Measurements from ENCODE around the gene GIMAP2. TPM values are rescaled to one million over a fixed set of nuclear protein-coding genes. Genes with fewer than 3 reads are reported as not detected.
A peak's percentile ranks its signal among the peaks of the same experiment; 100 is the strongest.

Gene GIMAP2
- total RNA-seq, 1 donor from 2014 or later = 1.1 TPM

- no peak for ATAC-seq
These were observed 48.7 kb downstream of the GIMAP2 start for GRCh38 chr7:150734254-150734653.

- no peak for ATAC-seq
These were observed 50.3 kb downstream of the GIMAP2 start for GRCh38 chr7:150735596-150736358.

GRCh38 chr7:150736864-150737263, 51.4 kb downstream of the GIMAP2 start:
- no peak for ATAC-seq

GRCh38 chr7:150737265-150738055, 52.0 kb downstream of the GIMAP2 start, which contains the start of gene GIMAP5:
GIMAP5 (plus strand) TSS chr7:150737418; CDS start chr7:150740885, 3,467 bp downstream.
- ATAC-seq = peak; percentile 10

- ATAC-seq = no peak
These were observed 52.6 kb downstream of the GIMAP2 start for GRCh38 chr7:150738092-150738491.

GRCh38 chr7:150738591-150739001, 53.1 kb downstream of the GIMAP2 start:
- peak; percentile 82 for ATAC-seq

GRCh38 chr7:150739033-150739432, 53.5 kb downstream of the GIMAP2 start:
- no peak for ATAC-seq

GRCh38 chr7:150740053-150740452, 54.5 kb downstream of the GIMAP2 start:
- no peak for ATAC-seq

GRCh38 chr7:150742286-150742968, 56.9 kb downstream of the GIMAP2 start:
- ATAC-seq = no peak

Other genes starting within 250 kb of the GIMAP2 start
- gene GIMAP8, start 235.1 kb upstream of the GIMAP2 start, total RNA-seq = 1.6 TPM
- gene GIMAP7, start 170.8 kb upstream of the GIMAP2 start, total RNA-seq = 2.7 TPM
- gene GIMAP4, start 118.3 kb upstream of the GIMAP2 start, total RNA-seq = 3.4 TPM
- gene GIMAP6, start 53.3 kb upstream of the GIMAP2 start, total RNA-seq = 2.4 TPM
- 0.44 TPM for gene GIMAP1, start 30.9 kb downstream of the GIMAP2 start, total RNA-seq
- 1.4 TPM for gene GIMAP5, start 51.7 kb downstream of the GIMAP2 start, total RNA-seq
- 4.2 TPM for gene TMEM176B, start 114.7 kb downstream of the GIMAP2 start, total RNA-seq
- 2.6 TPM for gene TMEM176A, start 115.1 kb downstream of the GIMAP2 start, total RNA-seq
- 6.3 TPM for gene AOC1, start 166.8 kb downstream of the GIMAP2 start, total RNA-seq